H1 (cell line): Measurements from ENCODE around the gene KLF16. TPM values are rescaled to one million over a fixed set of nuclear protein-coding genes. Genes with fewer than 3 reads are reported as not detected.

ENCODE experiments used
- CTCF ChIA-PET: fragments of 300-600 bp; sonication (Branson Sonifier 250); formaldehyde crosslinking; loops from one replicate; lab custom pipeline; 2021; ENCODE audit not compliant: partially characterized antibody; lab: Charles Lee
- POLR2A ChIA-PET: fragments of 300-600 bp; sonication (Branson Sonifier 250); formaldehyde crosslinking; loops from one replicate; lab custom pipeline; 2021; ENCODE audit warnings: inconsistent platforms; ENCODE audit not compliant: partially characterized antibody; lab: Charles Lee
- DNase-seq, 2 experiments: peaks; one replicate each; pipeline versions ENCODE4 v3.0.0 to v3.0.0-alpha.2; 2010 to 2022; ENCODE audit warnings: low spot score in 2 of 2, low read depth in 1 of 2, mixed read lengths in 1 of 2
- FAIRE-seq: peaks from 2 replicates; lab custom pipeline; 2011; peaks lifted over from hg19 to GRCh38; lab: Jason Lieb, UNC
- H2AFZ ChIP-seq: 2 replicates; pipeline ENCODE4 v1.8.1; 2012; ENCODE audit warnings: low read length, inconsistent platforms
- H2AK5ac ChIP-seq: 2 replicates; pipeline ENCODE4 v1.6.1; 2013; ENCODE audit warnings: low read depth, low read length
- H2BK120ac ChIP-seq: replicated peaks from 2 replicates; pipeline ENCODE3; 2013; ENCODE audit warnings: low read depth, low read length, inconsistent platforms
- H2BK12ac ChIP-seq: 2 replicates; pipeline ENCODE4 v1.6.1; 2013; ENCODE audit warnings: low read depth, low read length
- H2BK15ac ChIP-seq: 2 replicates; pipeline ENCODE4 v1.6.1; 2013; ENCODE audit warnings: low read length
- H2BK20ac ChIP-seq: 2 replicates; pipeline ENCODE4 v1.6.1; 2013; ENCODE audit warnings: low read length
- H2BK5ac ChIP-seq: 2 replicates; pipeline ENCODE4 v1.6.1; 2013; ENCODE audit warnings: low read depth, low read length
- H3K14ac ChIP-seq: 2 replicates; pipeline ENCODE4 v1.6.1; 2013; ENCODE audit warnings: inconsistent platforms; ENCODE audit not compliant: insufficient read length
- H3K18ac ChIP-seq: 2 replicates; pipeline ENCODE4 v1.6.1; 2013; ENCODE audit warnings: low read length; ENCODE audit errors: extremely low read depth
- H3K23ac ChIP-seq: 2 replicates; pipeline ENCODE4 v1.6.1; 2013; ENCODE audit warnings: inconsistent platforms; ENCODE audit not compliant: insufficient read length
- H3K23me2 ChIP-seq: 2 replicates; pipeline ENCODE4 v1.6.1; 2013; ENCODE audit warnings: low read depth, low read length
- H3K27ac ChIP-seq: 2 replicates; pipeline ENCODE4 v1.6.1; 2011; ENCODE audit warnings: low read depth, low read length, inconsistent platforms
- H3K27me3 ChIP-seq, 4 experiments: replicated peaks in 1 of 4; 1 replicate in 1 of 4; 2 replicates in 3 of 4; pipeline versions ENCODE4 v1.6.1 to v1.8.1; 2011 to 2013; ENCODE audit warnings: low read length in 3 of 4, mild to moderate bottlenecking in 3 of 4, inconsistent platforms in 2 of 4, mixed read lengths in 2 of 4, moderate library complexity in 1 of 4; ENCODE audit not compliant: control insufficient read depth in 3 of 4, insufficient read depth in 3 of 4; ENCODE audit errors: extremely low read depth in 1 of 4
- H3K36me3 ChIP-seq, 4 experiments: 2 replicates each; pipeline versions ENCODE4 v1.6.1 to v1.8.1; 2011 to 2013; ENCODE audit warnings: mild to moderate bottlenecking in 4 of 4, low read length in 3 of 4, moderate library complexity in 2 of 4, control low read depth in 1 of 4, inconsistent platforms in 1 of 4; ENCODE audit not compliant: insufficient read depth in 4 of 4, control insufficient read depth in 2 of 4
- H3K4ac ChIP-seq: replicated peaks from 2 replicates; pipeline ENCODE3; 2013; ENCODE audit warnings: low read length, low read depth, mixed read lengths, inconsistent platforms; ENCODE audit not compliant: insufficient read length
- H3K4me1 ChIP-seq, 4 experiments: replicated peaks in 1 of 4; 1 replicate in 1 of 4; 2 replicates in 3 of 4; pipeline versions ENCODE4 v1.6.1 to v1.8.1; 2011 to 2013; ENCODE audit warnings: low read length in 3 of 4, inconsistent platforms in 2 of 4, mixed read lengths in 1 of 4; ENCODE audit not compliant: insufficient read depth in 4 of 4, control insufficient read depth in 3 of 4
- H3K4me2 ChIP-seq, 2 experiments: 2 replicates each; pipeline versions ENCODE4 v1.6.1 to v1.8.1; 2011 to 2013; ENCODE audit warnings: low read depth in 2 of 2, low read length in 2 of 2, control low read depth in 1 of 2, inconsistent platforms in 1 of 2, mild to moderate bottlenecking in 1 of 2; ENCODE audit not compliant: insufficient read depth in 1 of 2
- H3K4me3 ChIP-seq, 4 experiments: fragments of 200-600, 300-600 bp in 1 of 4; sonication (generic), shearing (Covaris generic), sonication (Bioruptor Twin) in 1 of 4; 2 replicates each; pipeline versions ENCODE4 v1.5.1 to v1.8.1; 2011 to 2016; ENCODE audit warnings: low read length in 4 of 4, low read depth in 3 of 4, control low read depth in 2 of 4, inconsistent platforms in 2 of 4, mild to moderate bottlenecking in 2 of 4, mixed read lengths in 1 of 4, moderate library complexity in 1 of 4; ENCODE audit not compliant: insufficient read depth in 2 of 4; ENCODE audit errors: extremely low read depth in 1 of 4
- H3K56ac ChIP-seq: replicated peaks from 2 replicates; pipeline ENCODE3; 2013; ENCODE audit warnings: low read depth, mild to moderate bottlenecking, mixed read lengths, low read length, inconsistent platforms; ENCODE audit not compliant: insufficient read length
- H3K79me1 ChIP-seq: 2 replicates; pipeline ENCODE4 v1.6.1; 2013; ENCODE audit warnings: low read depth, low read length, control low read depth
- H3K79me2 ChIP-seq, 2 experiments: 2 replicates each; pipeline versions ENCODE4 v1.6.1 to v1.8.1; 2012 to 2013; ENCODE audit warnings: low read length in 2 of 2, mild to moderate bottlenecking in 2 of 2, inconsistent platforms in 1 of 2; ENCODE audit not compliant: insufficient read depth in 2 of 2, control insufficient read depth in 1 of 2
- H3K9ac ChIP-seq, 4 experiments: replicated peaks in 1 of 4; 1 replicate in 1 of 4; 2 replicates in 3 of 4; pipeline versions ENCODE4 v1.6.1 to v1.8.1; 2011 to 2013; ENCODE audit warnings: low read depth in 3 of 4, low read length in 3 of 4, control low read depth in 2 of 4, mild to moderate bottlenecking in 2 of 4, moderate library complexity in 2 of 4, inconsistent platforms in 1 of 4; ENCODE audit errors: extremely low read depth in 1 of 4
- H3K9me3 ChIP-seq, 2 experiments: 2 replicates each; pipeline versions ENCODE4 v1.6.1 to v1.8.1; 2012 to 2013; ENCODE audit warnings: mild to moderate bottlenecking in 2 of 2, moderate library complexity in 2 of 2, control low read depth in 1 of 2, inconsistent platforms in 1 of 2, low read depth in 1 of 2, low read length in 1 of 2, mixed read lengths in 1 of 2; ENCODE audit not compliant: insufficient read depth in 2 of 2
- H4K20me1 ChIP-seq, 2 experiments: replicated peaks in 1 of 2; 2 replicates each; pipeline versions ENCODE3 to v1.8.1; 2011 to 2013; ENCODE audit warnings: inconsistent platforms in 2 of 2, low read length in 2 of 2, mild to moderate bottlenecking in 1 of 2; ENCODE audit not compliant: insufficient read depth in 2 of 2, control insufficient read depth in 1 of 2
- H4K5ac ChIP-seq: 2 replicates; pipeline ENCODE4 v1.6.1; 2013; ENCODE audit warnings: low read length, low read depth, mixed read lengths, inconsistent platforms; ENCODE audit not compliant: insufficient read length
- H4K8ac ChIP-seq: 2 replicates; pipeline ENCODE4 v1.8.0; 2013; ENCODE audit warnings: mild to moderate bottlenecking, moderate library complexity, low read length, inconsistent platforms; ENCODE audit not compliant: insufficient read depth; ENCODE audit errors: extremely low read depth
- H4K91ac ChIP-seq: replicated peaks from 2 replicates; pipeline ENCODE3; 2013; ENCODE audit warnings: low read length, mixed read lengths, inconsistent platforms; ENCODE audit not compliant: insufficient read length
- CBX5 ChIP-seq: fragments of 300-800, 300-1000 bp; sonication (generic); IDR thresholded peaks from 2 replicates; pipeline ENCODE4 v1.7.1; 2016; ENCODE audit warnings: antibody characterized with exemption, low read length, low read depth
- CHD2 ChIP-seq: IDR thresholded peaks from 2 replicates; pipeline ENCODE4 v1.6.1; 2012; ENCODE audit warnings: low read length, improper control_type of control experiment
- CREB1 ChIP-seq: IDR thresholded peaks from 2 replicates; pipeline ENCODE4 v1.6.1; 2012; ENCODE audit warnings: inconsistent platforms
- POLR2AphosphoS5 ChIP-seq: IDR thresholded peaks from 2 replicates; pipeline ENCODE4 v1.6.1; 2011; ENCODE audit warnings: low read depth, low read length
- RBBP5 ChIP-seq: IDR thresholded peaks from 2 replicates; pipeline ENCODE4 v1.7.1; 2012; ENCODE audit warnings: low read depth, mild to moderate bottlenecking, inconsistent platforms, low read length, moderate library complexity, borderline replicate concordance
- RXRA ChIP-seq: IDR thresholded peaks from 2 replicates; pipeline ENCODE4 v1.6.1; 2011; ENCODE audit warnings: low read depth, mild to moderate bottlenecking, low read length, moderate library complexity; ENCODE audit not compliant: insufficient read depth
- SAP30 ChIP-seq: fragments of 300-600 bp; sonication (generic); IDR thresholded peaks from 2 replicates; pipeline ENCODE4 v1.7.1; 2012; ENCODE audit warnings: low read length, moderate library complexity, mild to moderate bottlenecking, inconsistent platforms; ENCODE audit not compliant: insufficient read depth, insufficient replicate concordance
- SIX5 ChIP-seq: IDR thresholded peaks from 2 replicates; pipeline ENCODE4 v1.6.1; 2011; ENCODE audit warnings: mild to moderate bottlenecking, low read depth, low read length
- SP2 ChIP-seq: IDR thresholded peaks from 2 replicates; pipeline ENCODE4 v1.6.1; 2012; ENCODE audit warnings: mild to moderate bottlenecking, low read length, inconsistent platforms
- SP4 ChIP-seq: IDR thresholded peaks from 2 replicates; pipeline ENCODE4 v1.6.1; 2012; ENCODE audit warnings: low read length, inconsistent platforms
- WGBS, 2 experiments: shearing (Covaris generic) in 1 of 2; methylation state at CpG; one replicate each; pipeline versions ENCODE4 v1.1.6 to v1.1.7; 2013 to 2015; ENCODE audit warnings: low lambda C conversion rate in 2 of 2, mixed read lengths in 2 of 2, inconsistent platforms in 1 of 2, low coverage in 1 of 2, missing lambda C conversion rate in 1 of 2; ENCODE audit not compliant: insufficient replicate concordance in 2 of 2, insufficient coverage in 1 of 2, insufficient read length in 1 of 2; ENCODE audit errors: extremely low coverage in 1 of 2, missing lambda C conversion rate in 1 of 2; 5-methylcytosine and 5-hydroxymethylcytosine counted together
- polyA plus RNA-seq, 7 experiments: library from polyadenylated mRNA; depleted of rRNA in 3 of 7; stranded (reverse) in 5 of 7; unstranded in 2 of 7; fragments of >200 nt in 5 of 7; fragments of 200-250 nt in 2 of 7; gene quantifications; 1 replicate in 5 of 7; 2 replicates in 1 of 7; 4 replicates in 1 of 7; pipeline versions ENCODE4 v1.2.1 to v1.2.3, GENCODE V29; 2011 to 2013; ENCODE audit warnings: missing spikeins in 2 of 7, mixed read lengths in 2 of 7
- total RNA-seq: library from RNA; stranded (reverse); fragmentation: NEBNext Ultra II Directional; extraction: Animal tissue kit (Norgen Biotek cat#: 25700); gene quantifications from 2 replicates; pipeline ENCODE4 v1.2.1, GENCODE V29; 2021

Gene KLF16
- total and polyA plus RNA-seq, 2 of the 8 experiments (the other 6 are each of a cell fraction or from before 2014, with no cell fraction given): 14.3 to 45.9 TPM

- Histone ChIP-seq H3K27ac (no peak overlapping the region), H3K4me3 (no peak overlapping the region), H3K9me3 (no peaks in the 10 kb centered on the region), H3K4me2 (no peak overlapping the region), H2BK12ac (no peak overlapping the region), H3K23ac (no peak overlapping the region), H3K27me3 (no peaks in the 10 kb centered on the region), H2BK120ac (no peak overlapping the region), H2AFZ (no peak overlapping the region), H2BK20ac (no peak overlapping the region), H3K36me3 (peaks cover 0 to 17% (median 9%) of the 10 kb centered on the region in 4 experiments; a peak in 3 of 8 replicates), H4K8ac (no peak overlapping the region), H3K4me1 (peaks cover 0 to 6% (median 5%) of the 10 kb centered on the region in 4 experiments; a peak in 5 of 7 replicates), H2AK5ac (no peak overlapping the region), H3K18ac (no peak overlapping the region), H3K23me2 (peaks cover 3% of the 10 kb centered on the region), H4K20me1 (peaks cover 16 to 39% of the 10 kb centered on the region in 2 experiments), H3K56ac (no peak overlapping the region), H3K14ac (no peak overlapping the region), H3K4ac (no peak overlapping the region), H3K9ac (no peak overlapping the region), H3K79me1 (peaks cover 31% of the 10 kb centered on the region), H3K79me2 (peaks cover 16 to 80% of the 10 kb centered on the region in 2 experiments; a peak in 3 of 4 replicates), H4K5ac (no peak overlapping the region), H2BK15ac (no peak overlapping the region), H2BK5ac (no peak overlapping the region), H4K91ac (no peak overlapping the region)
- 92% methylated on average over 9 of the region's 10 CpGs; no CpG with 5 or more reads in 1 of the 2 experiments for WGBS, 2 experiments
- TF ChIP-seq CBX5: no peak
- no peak for TF ChIP-seq CREB1
- TF ChIP-seq CHD2: no peak
- no peak for TF ChIP-seq RXRA
- TF ChIP-seq POLR2AphosphoS5: no peak
- TF ChIP-seq SP2: no peak
- TF ChIP-seq RBBP5: no peak
- TF ChIP-seq SP4: no peak
- no peak for TF ChIP-seq SAP30
- TF ChIP-seq SIX5: no peak
- ChIA-PET POLR2A (interaction anchor here (0.9 to 1.4 kb wide), 3 partner anchors 18 to 65 kb away, joined by 3 to 5 read pairs (median 3); no protein-coding TSS in a partner anchor), CTCF (interaction anchor here (1.1 to 2.0 kb wide), 4 partner anchors 14 to 111 kb away, joined by 3 to 6 read pairs (median 4); no protein-coding TSS in a partner anchor)
- no peak for DNase-seq
- FAIRE-seq: no peak
Observed at GRCh38 chr19:1909761-1910080, 46.3 kb upstream of the KLF16 start.
